PC-9 (cell line): ENCODE results near the gene HOXB3.

Source experiments
- EZH2 ChIP-seq: fragments of 200-600 bp; sonication (generic); IDR thresholded peaks from 2 replicates; pipeline ENCODE4 v1.8.0; 2017; ENCODE audit warnings: antibody characterized with exemption, low read depth
- TF ChIP-seq, protein P1 (sequence below): fragments of 200-600 bp; sonication (generic); conservative IDR thresholded peaks from 2 replicates; pipeline ENCODE4 v1.6.1; 2017; ENCODE audit warnings: mixed run types, antibody characterized with exemption, mild to moderate bottlenecking, moderate library complexity

DNA sequence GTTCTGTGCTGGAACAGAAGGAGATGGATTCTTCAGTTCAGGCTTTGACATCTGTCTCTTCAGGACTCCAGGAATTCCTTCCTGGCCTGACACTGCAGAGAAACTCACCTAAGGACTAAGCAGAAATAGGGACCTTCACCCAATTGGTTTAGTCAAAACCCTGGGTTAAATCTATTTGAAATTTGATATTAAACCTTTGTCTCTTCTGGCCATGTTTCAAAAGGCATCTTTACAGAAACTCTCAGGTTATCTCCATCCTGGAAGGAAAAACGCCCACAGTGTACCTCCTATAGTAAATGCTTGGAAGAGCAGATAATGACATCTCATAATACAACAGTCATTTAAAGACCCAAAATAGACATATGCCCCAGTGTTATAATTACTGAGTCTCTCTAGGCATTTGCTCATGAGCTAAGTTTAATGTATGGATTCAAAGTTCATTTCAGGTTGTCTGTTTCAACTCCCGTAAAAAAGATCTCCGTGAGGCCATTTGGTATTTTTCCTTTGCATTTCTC lies 6.3 kb downstream of the HOXB3 start:
- TF ChIP-seq, protein P1, sequence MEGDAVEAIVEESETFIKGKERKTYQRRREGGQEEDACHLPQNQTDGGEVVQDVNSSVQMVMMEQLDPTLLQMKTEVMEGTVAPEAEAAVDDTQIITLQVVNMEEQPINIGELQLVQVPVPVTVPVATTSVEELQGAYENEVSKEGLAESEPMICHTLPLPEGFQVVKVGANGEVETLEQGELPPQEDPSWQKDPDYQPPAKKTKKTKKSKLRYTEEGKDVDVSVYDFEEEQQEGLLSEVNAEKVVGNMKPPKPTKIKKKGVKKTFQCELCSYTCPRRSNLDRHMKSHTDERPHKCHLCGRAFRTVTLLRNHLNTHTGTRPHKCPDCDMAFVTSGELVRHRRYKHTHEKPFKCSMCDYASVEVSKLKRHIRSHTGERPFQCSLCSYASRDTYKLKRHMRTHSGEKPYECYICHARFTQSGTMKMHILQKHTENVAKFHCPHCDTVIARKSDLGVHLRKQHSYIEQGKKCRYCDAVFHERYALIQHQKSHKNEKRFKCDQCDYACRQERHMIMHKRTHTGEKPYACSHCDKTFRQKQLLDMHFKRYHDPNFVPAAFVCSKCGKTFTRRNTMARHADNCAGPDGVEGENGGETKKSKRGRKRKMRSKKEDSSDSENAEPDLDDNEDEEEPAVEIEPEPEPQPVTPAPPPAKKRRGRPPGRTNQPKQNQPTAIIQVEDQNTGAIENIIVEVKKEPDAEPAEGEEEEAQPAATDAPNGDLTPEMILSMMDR: no peak
- TF ChIP-seq EZH2: no peak
